Breast epithelium (tissue), 4 donors: ENCODE data around the gene TOLLIP. TPM values are rescaled to one million over a fixed set of nuclear protein-coding genes. Genes with fewer than 3 reads are reported as not detected.

Experiments used
- DNase-seq, 2 donors: peaks; one replicate each; pipeline ENCODE4 v3.0.0-alpha.2; 2019; ENCODE audit warnings: low spot score in 2 of 2
- H3K27ac ChIP-seq, 2 donors: fragments of 200-600 bp; sonication (generic) in 1 of 2; one replicate each; pipeline ENCODE4 v1.5.1; 2016 to 2019; ENCODE audit warnings: mild to moderate bottlenecking in 1 of 2
- H3K27me3 ChIP-seq, 2 donors: fragments of 200-600 bp; sonication (generic) in 1 of 2; one replicate each; pipeline versions ENCODE4 v1.5.1 to v1.6.0; 2017 to 2019; ENCODE audit warnings: control low read depth in 1 of 2, mild to moderate bottlenecking in 1 of 2
- H3K36me3 ChIP-seq: fragments of 200-600 bp; one replicate; pipeline ENCODE4 v1.5.1; 2019
- H3K4me1 ChIP-seq, 2 donors: fragments of 200-600 bp; sonication (generic); one replicate each; pipeline ENCODE4 v1.5.1; 2016 to 2019; ENCODE audit warnings: control low read depth in 1 of 2
- H3K4me3 ChIP-seq, 3 donors: fragments of 200-600 bp; sonication (generic); 1 replicate in 2 of 3; 2 replicates in 1 of 3; pipeline ENCODE4 v1.5.1; 2016 to 2019; ENCODE audit warnings: mild to moderate bottlenecking in 3 of 3, moderate library complexity in 2 of 3
- H3K9me3 ChIP-seq, 2 donors: fragments of 200-600 bp; sonication (generic) in 1 of 2; one replicate each; pipeline ENCODE4 v1.5.1; 2016 to 2019; ENCODE audit warnings: control low read depth in 1 of 2
- POLR2A ChIP-seq: fragments of 450-650 bp; IDR thresholded peaks from one replicate; pipeline ENCODE4 v1.6.1; 2016; ENCODE audit warnings: antibody characterized with exemption, mild to moderate bottlenecking, moderate library complexity
- POLR2AphosphoS5 ChIP-seq, 3 donors: sonication (generic); formaldehyde crosslinking; IDR thresholded peaks; one replicate each; pipeline ENCODE4 v1.6.1; 2017; ENCODE audit warnings: antibody characterized with exemption in 3 of 3
- intact Hi-C: fragments of 100-400 bp; cut with DNase I; formaldehyde crosslinking; loops from one replicate; pipeline ENCODE4 v1.15.1; 2023; ENCODE audit warnings: low total_unique reads
- total RNA-seq, 3 donors: library from RNA; depleted of rRNA; stranded (reverse); fragments of >200 nt; gene quantifications; one replicate each; pipeline ENCODE4 v1.1.0, GENCODE V29; 2016
- TF ChIP-seq, protein P1 (sequence below), 3 donors: fragments of 450-650 bp; IDR thresholded peaks; one replicate each; pipeline ENCODE4 v1.5.1; 2016 to 2017; ENCODE audit warnings: antibody characterized with exemption in 3 of 3, mild to moderate bottlenecking in 3 of 3, moderate library complexity in 3 of 3

The TOLLIP gene
- total RNA-seq, 3 donors from 2014 or later: 32.8 to 47.2 (median 41.0) TPM

GRCh38 chr11:1280116-1281035 is 29.1 kb downstream of the TOLLIP start:
- intact Hi-C loops: loop anchor here (5.0 kb wide), 1 partner anchor 852 kb away; no protein-coding TSS in a partner anchor

GRCh38 chr11:1279674-1280055 is 29.8 kb downstream of the TOLLIP start:
- Histone ChIP-seq H3K27ac (no peak overlapping the region), H3K4me3 (no peak overlapping the region), H3K9me3 (no peaks in the 10 kb centered on the region), H3K36me3 (no peaks in the 10 kb centered on the region), H3K27me3 (no peaks in the 10 kb centered on the region), H3K4me1 (no peaks in the 10 kb centered on the region)
- TF ChIP-seq POLR2A (no peak), POLR2AphosphoS5 (IDR thresholded peaks at IDR 0.05) (no peak)
- TF ChIP-seq, protein P1, sequence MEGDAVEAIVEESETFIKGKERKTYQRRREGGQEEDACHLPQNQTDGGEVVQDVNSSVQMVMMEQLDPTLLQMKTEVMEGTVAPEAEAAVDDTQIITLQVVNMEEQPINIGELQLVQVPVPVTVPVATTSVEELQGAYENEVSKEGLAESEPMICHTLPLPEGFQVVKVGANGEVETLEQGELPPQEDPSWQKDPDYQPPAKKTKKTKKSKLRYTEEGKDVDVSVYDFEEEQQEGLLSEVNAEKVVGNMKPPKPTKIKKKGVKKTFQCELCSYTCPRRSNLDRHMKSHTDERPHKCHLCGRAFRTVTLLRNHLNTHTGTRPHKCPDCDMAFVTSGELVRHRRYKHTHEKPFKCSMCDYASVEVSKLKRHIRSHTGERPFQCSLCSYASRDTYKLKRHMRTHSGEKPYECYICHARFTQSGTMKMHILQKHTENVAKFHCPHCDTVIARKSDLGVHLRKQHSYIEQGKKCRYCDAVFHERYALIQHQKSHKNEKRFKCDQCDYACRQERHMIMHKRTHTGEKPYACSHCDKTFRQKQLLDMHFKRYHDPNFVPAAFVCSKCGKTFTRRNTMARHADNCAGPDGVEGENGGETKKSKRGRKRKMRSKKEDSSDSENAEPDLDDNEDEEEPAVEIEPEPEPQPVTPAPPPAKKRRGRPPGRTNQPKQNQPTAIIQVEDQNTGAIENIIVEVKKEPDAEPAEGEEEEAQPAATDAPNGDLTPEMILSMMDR (IDR thresholded peaks at IDR 0.05): no peak
- no peak for DNase-seq
- intact Hi-C loops: loop anchor here (5.0 to 10.0 kb wide), 2 partner anchors 853 to 1815 kb away; no protein-coding TSS in a partner anchor

More at GRCh38 chr11:1280116-1281035, 29.1 kb downstream of the TOLLIP start:
- TF ChIP-seq POLR2AphosphoS5 (IDR thresholded peaks at IDR 0.05): no peak
- TF ChIP-seq, protein P1 (IDR thresholded peaks at IDR 0.05): no peak
- no peak for TF ChIP-seq POLR2A
- no peak for DNase-seq
- no peaks in the 10 kb centered on the region for H3K36me3 ChIP-seq
- no peak overlapping the region for H3K27ac ChIP-seq
- no peaks in the 10 kb centered on the region for H3K27me3 ChIP-seq
- H3K9me3 ChIP-seq: no peaks in the 10 kb centered on the region
- no peaks in the 10 kb centered on the region for H3K4me1 ChIP-seq
- H3K4me3 ChIP-seq: no peak overlapping the region

DNA sequence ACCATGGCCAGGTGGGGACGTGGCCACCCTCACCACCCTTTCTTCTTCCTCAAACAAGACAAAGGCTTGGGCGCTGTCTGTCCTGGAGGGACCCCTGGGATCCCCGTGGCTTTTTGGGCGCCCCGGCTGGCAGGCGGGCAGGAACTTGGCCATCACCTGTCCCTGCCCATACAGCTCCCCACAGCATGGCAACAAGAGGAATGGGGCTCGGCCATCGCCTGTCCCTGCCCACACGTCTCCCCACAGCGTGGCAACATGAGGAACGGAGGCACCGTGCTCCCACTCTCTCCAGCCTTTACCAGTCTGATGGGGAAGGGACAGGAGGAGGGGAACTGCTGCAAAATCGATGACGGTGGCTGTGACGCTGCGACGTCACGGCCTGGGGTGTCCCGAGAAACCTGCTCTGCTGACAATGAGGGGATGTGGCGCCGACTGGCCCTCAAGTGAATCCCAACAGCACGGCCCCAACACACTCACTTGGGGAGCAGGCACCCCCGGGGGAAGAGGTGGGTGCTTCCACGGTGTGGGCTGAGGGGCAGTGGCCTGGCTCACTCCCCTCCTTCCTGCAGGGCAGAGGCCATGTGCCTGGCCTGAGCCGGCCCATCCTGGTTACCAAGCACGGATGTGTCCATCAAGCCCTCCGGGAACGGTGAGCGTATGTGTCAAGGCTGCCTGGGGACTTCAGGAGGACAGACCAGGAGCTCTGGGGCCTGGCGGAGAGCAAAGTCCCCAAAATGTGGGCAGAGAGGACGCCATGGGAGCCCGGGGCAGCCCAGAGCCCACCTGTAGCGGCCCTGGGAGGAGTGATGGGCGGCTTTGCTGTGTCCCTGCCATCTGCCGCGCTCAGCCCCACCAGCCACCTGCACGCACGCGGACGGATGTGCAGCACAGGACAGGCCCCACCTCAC is 30.4 kb downstream of the TOLLIP start:
- no peak for DNase-seq
- Histone ChIP-seq H3K9me3 (no peaks in the 10 kb centered on the region), H3K27me3 (no peaks in the 10 kb centered on the region), H3K36me3 (no peaks in the 10 kb centered on the region), H3K4me1 (no peaks in the 10 kb centered on the region), H3K27ac (no peak overlapping the region), H3K4me3 (no peak overlapping the region)
- TF ChIP-seq, protein P1 (IDR thresholded peaks at IDR 0.05): no peak
- TF ChIP-seq POLR2A: no peak
- TF ChIP-seq POLR2AphosphoS5 (IDR thresholded peaks at IDR 0.05): no peak
- intact Hi-C loops: loop anchor here (10.0 kb wide), 1 partner anchor 1816 kb away; no protein-coding TSS in a partner anchor

DNA sequence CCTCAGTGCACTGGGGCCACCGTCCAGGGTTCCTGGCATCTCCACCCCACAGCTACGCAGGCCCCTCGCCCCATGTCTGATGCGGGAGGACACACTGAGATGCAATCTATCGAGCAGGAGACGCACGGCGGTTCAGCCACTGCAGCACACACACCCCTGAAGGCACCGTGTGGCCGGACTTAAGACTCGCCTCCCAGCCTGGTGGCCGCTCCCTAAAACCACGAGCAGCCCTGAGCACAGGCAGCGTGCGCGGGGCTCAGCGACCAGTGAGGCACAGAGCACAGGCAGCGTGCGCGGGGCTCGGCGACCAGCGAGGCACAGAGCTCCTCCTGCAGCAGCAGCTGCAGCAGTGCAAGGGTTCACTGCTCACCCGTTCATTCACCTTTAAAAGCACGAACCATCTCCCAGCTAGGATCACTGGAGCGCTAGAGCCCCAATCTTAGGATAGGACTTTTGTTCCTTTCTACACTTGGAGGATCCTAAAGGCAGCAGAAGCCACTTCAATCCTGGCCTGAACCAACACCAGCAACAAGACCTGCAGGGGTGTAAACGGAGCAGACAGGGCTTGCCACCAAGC is 31.4 kb downstream of the TOLLIP start:
- no peaks in the 10 kb centered on the region for H3K27me3 ChIP-seq
- no peak overlapping the region for H3K27ac ChIP-seq
- no peaks in the 10 kb centered on the region for H3K4me1 ChIP-seq
- no peaks in the 10 kb centered on the region for H3K9me3 ChIP-seq
- intact Hi-C loops: loop anchor here (10.0 kb wide), 1 partner anchor 1817 kb away; no protein-coding TSS in a partner anchor
- H3K36me3 ChIP-seq: no peaks in the 10 kb centered on the region
- no peak for DNase-seq
- no peak overlapping the region for H3K4me3 ChIP-seq
- TF ChIP-seq POLR2AphosphoS5 (IDR thresholded peaks at IDR 0.05): no peak
- TF ChIP-seq POLR2A: no peak
- TF ChIP-seq, protein P1 (IDR thresholded peaks at IDR 0.05): no peak
